WERI-Rb-1 (cell line): ENCODE data around the gene CIT.

Experiments used
- DNase-seq: peaks from one replicate; pipeline ENCODE4 v3.0.0-alpha.2; 2020
- H3K27ac ChIP-seq: fragments of 250-450 bp; sonication (Bioruptor Pico); 2 replicates; pipeline ENCODE4 v1.5.1; 2020; ENCODE audit warnings: mild to moderate bottlenecking, moderate library complexity
- H3K27me3 ChIP-seq: fragments of 250-450 bp; sonication (Bioruptor Pico); 2 replicates; pipeline ENCODE4 v1.5.1; 2021; ENCODE audit warnings: mild to moderate bottlenecking, low read depth, moderate library complexity; ENCODE audit not compliant: insufficient read depth, severe bottlenecking
- H3K36me3 ChIP-seq: fragments of 250-450 bp; sonication (Bioruptor Pico); 2 replicates; pipeline ENCODE4 v1.5.1; 2020; ENCODE audit warnings: mild to moderate bottlenecking, moderate library complexity
- H3K4me3 ChIP-seq: 2 replicates; pipeline ENCODE4 v1.5.1; 2011; ENCODE audit warnings: low read depth, mild to moderate bottlenecking, control low read depth, low read length
- H3K9me3 ChIP-seq: fragments of 250-450 bp; sonication (Bioruptor Pico); 2 replicates; pipeline ENCODE4 v1.5.1; 2021; ENCODE audit warnings: mild to moderate bottlenecking, moderate library complexity; ENCODE audit not compliant: severe bottlenecking
- TF ChIP-seq, protein P1 (sequence below): IDR thresholded peaks from 2 replicates; pipeline ENCODE4 v1.5.1; 2011; ENCODE audit warnings: low read depth, mild to moderate bottlenecking, control low read depth, inconsistent platforms, low read length

CIT gene

DNA sequence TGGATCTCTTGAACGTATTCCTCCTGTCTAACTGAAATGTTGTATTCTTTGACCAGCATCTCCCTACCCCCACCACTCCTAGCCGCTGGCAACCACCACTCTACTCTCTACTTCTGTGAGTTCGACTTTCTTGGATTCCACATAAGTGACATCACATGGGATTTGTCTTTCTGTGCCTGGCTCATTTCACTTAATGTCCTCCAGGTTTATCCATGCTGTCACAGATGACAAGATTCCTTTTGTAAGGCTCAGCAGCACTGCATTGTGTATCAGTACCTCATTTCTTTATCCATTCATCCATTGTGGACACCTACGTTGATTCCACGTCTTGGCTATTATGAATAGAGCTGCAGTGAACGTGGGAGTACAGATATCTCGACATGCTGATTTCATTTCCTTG lies 198.7 kb downstream of the CIT start:
- H3K4me3 ChIP-seq: no peak overlapping the region
- peaks cover 91% of the 10 kb centered on the region for H3K36me3 ChIP-seq
- TF ChIP-seq, protein P1, sequence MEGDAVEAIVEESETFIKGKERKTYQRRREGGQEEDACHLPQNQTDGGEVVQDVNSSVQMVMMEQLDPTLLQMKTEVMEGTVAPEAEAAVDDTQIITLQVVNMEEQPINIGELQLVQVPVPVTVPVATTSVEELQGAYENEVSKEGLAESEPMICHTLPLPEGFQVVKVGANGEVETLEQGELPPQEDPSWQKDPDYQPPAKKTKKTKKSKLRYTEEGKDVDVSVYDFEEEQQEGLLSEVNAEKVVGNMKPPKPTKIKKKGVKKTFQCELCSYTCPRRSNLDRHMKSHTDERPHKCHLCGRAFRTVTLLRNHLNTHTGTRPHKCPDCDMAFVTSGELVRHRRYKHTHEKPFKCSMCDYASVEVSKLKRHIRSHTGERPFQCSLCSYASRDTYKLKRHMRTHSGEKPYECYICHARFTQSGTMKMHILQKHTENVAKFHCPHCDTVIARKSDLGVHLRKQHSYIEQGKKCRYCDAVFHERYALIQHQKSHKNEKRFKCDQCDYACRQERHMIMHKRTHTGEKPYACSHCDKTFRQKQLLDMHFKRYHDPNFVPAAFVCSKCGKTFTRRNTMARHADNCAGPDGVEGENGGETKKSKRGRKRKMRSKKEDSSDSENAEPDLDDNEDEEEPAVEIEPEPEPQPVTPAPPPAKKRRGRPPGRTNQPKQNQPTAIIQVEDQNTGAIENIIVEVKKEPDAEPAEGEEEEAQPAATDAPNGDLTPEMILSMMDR: no peak
- no peak for DNase-seq
- no peak overlapping the region for H3K27ac ChIP-seq
- no peaks in the 10 kb centered on the region for H3K9me3 ChIP-seq
- H3K27me3 ChIP-seq: no peaks in the 10 kb centered on the region

DNA sequence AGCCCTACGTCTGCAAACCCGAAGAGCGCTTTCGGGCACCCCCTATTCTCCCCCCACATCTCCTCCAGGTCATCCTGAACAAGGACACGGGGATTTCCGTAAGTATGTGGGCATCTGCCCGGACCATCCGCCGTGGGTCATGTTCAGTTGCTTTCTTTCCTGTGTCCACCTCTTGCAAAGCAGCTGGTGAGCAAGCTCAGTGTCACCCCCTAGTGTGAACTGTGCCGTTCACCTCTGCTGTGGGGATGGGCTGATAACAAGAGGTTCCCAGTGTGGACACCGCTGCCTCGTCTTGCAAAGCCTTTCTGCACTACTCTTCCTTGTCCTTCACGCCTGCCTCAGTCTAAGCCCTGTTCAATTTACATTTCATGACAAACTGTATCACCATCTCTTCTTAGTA lies 200.5 kb downstream of the CIT start:
- H3K36me3 ChIP-seq: peaks cover 100% of the 10 kb centered on the region
- peak; percentile 27 for DNase-seq
- TF ChIP-seq, protein P1: peak; percentile 45
- H3K27me3 ChIP-seq: no peaks in the 10 kb centered on the region
- H3K9me3 ChIP-seq: no peaks in the 10 kb centered on the region
- H3K27ac ChIP-seq: no peak overlapping the region
- no peak overlapping the region for H3K4me3 ChIP-seq

DNA sequence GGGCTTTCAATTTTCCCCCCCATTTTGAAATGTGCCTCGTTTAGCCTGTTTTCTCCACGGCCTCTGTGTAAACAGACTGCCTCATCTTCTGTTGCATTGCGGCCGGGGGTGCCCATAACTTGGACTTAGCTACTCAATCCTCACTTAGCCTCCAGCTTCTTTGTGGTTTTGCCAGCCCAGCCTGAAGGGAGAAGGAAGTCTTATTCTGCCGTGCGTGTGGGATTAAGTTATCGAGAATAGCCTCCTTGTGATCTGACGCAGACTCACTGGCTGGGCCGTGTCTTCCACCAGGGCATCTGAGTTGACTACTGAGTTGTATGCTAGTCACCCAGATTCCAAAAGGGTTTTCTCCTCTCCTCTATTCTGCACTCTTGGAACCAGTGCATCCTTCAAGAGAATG lies 201.1 kb downstream of the CIT start:
- DNase-seq: peak; percentile 66

DNA sequence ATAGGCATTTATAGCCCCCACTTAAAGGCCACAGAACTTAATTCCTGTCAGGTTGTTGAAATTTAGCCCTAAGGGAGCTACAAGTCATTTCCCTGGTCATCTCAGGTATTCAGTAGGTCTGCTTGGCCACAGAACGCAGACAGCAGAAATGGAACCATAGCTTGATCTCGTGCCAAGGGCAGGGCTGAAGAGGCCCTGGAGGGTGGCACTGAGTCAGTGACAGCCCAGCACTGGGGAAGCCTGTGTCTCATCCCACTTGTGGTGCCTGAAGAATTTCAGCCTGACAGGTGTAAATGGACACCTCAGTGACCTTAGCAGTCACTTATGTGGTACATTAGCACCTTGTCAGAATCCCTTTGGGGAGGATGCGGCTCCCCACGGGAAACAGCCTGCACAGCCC lies 202.6 kb downstream of the CIT start:
- peaks cover 100% of the 10 kb centered on the region for H3K36me3 ChIP-seq
- DNase-seq: no peak
- H3K27ac ChIP-seq: no peak overlapping the region
- TF ChIP-seq, protein P1: no peak
- H3K4me3 ChIP-seq: no peak overlapping the region
- no peaks in the 10 kb centered on the region for H3K27me3 ChIP-seq
- no peaks in the 10 kb centered on the region for H3K9me3 ChIP-seq

More for the DNA sequence above, 201.1 kb downstream of the CIT start:
- Histone ChIP-seq H3K27ac (peak overlapping the region; percentile 48), H3K36me3 (peaks cover 100% of the 10 kb centered on the region), H3K27me3 (no peaks in the 10 kb centered on the region), H3K4me3 (no peak overlapping the region), H3K9me3 (no peaks in the 10 kb centered on the region)
- TF ChIP-seq, protein P1: no peak

DNA sequence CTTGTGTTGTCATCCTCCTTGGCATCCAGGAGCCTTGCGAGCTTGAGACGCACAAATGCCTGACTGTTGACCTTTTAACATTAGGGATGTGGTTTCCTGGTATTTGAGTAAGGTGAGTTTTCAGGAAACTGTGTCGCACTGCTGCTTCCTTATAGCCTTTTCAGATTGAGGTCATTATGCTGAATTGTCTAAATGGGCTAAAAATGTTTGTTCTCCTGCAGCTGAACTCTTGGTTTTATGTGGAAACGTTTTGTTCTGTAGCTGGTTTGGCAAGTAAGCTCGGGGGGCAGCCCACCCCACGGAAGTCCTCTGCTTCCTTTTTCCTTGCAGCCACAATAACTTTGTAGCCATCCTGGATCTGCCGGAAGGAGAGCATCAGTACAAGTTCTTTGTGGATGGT lies 203.5 kb downstream of the CIT start:
- TF ChIP-seq, protein P1: no peak
- Histone ChIP-seq H3K9me3 (no peaks in the 10 kb centered on the region), H3K36me3 (peaks cover 92% of the 10 kb centered on the region), H3K27me3 (no peaks in the 10 kb centered on the region), H3K27ac (no peak overlapping the region), H3K4me3 (no peak overlapping the region)
- DNase-seq: no peak

DNA sequence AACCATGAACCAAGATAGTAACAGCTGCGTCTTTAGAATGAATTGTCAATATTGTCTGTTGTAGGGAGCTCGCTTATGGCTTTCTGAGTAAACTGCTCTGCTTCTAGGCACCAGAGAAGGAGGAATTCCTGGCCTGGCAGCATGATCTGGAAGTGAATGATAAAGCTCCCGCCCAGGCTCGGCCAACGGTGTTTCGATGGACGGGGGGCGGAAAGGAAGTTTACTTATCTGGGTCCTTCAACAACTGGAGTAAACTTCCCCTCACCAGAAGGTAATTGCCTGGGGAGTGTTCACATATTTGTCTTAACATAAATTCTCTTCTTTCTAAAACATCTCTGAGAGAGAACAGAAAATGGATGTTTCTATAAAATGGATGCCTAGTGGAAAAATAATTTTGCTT lies 204.9 kb downstream of the CIT start:
- H3K36me3 ChIP-seq: peaks cover 82% of the 10 kb centered on the region
- no peaks in the 10 kb centered on the region for H3K27me3 ChIP-seq
- TF ChIP-seq, protein P1: no peak
- no peak overlapping the region for H3K27ac ChIP-seq
- H3K4me3 ChIP-seq: no peak overlapping the region
- DNase-seq: no peak
- no peaks in the 10 kb centered on the region for H3K9me3 ChIP-seq
